Measurements from ENCODE around the gene POMGNT2. TPM values are rescaled to one million over a fixed set of nuclear protein-coding genes. Genes with fewer than 3 reads are reported as not detected.

Gene POMGNT2
- total RNA-seq, 4 donors from 2014 or later, result 20.4 to 72.8 (median 52.4) TPM

- no peak overlapping the region for H3K27ac ChIP-seq
- DNase-seq (no peak), ATAC-seq (no peak)
- H3K9me3 ChIP-seq, result no peaks in the 10 kb centered on the region
- intact Hi-C loops (cut with DNase I; ENCODE audit: low total_unique reads) (no loop called here), in situ Hi-C loops (cut with MboI; ENCODE audit: low sequenced_read_pairs in 4 of 4) (loop anchor here in 1 of 4 donors (25.0 kb wide), 1 partner anchor 135 kb away; no protein-coding TSS in a partner anchor)
- H3K4me3 ChIP-seq, result no peak overlapping the region
- peaks cover 33 to 39% of the 10 kb centered on the region in 2 donors for H3K4me1 ChIP-seq
- no peaks in the 10 kb centered on the region for H3K36me3 ChIP-seq
- no peaks in the 10 kb centered on the region for H3K27me3 ChIP-seq
- TF ChIP-seq, protein P1, sequence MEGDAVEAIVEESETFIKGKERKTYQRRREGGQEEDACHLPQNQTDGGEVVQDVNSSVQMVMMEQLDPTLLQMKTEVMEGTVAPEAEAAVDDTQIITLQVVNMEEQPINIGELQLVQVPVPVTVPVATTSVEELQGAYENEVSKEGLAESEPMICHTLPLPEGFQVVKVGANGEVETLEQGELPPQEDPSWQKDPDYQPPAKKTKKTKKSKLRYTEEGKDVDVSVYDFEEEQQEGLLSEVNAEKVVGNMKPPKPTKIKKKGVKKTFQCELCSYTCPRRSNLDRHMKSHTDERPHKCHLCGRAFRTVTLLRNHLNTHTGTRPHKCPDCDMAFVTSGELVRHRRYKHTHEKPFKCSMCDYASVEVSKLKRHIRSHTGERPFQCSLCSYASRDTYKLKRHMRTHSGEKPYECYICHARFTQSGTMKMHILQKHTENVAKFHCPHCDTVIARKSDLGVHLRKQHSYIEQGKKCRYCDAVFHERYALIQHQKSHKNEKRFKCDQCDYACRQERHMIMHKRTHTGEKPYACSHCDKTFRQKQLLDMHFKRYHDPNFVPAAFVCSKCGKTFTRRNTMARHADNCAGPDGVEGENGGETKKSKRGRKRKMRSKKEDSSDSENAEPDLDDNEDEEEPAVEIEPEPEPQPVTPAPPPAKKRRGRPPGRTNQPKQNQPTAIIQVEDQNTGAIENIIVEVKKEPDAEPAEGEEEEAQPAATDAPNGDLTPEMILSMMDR (IDR thresholded peaks at IDR 0.05 in 4 of 5, conservative IDR thresholded peaks at IDR 0.05 in 1 of 5), result no peak
- no peak for TF ChIP-seq POLR2A (IDR thresholded peaks at IDR 0.05)
Observed at GRCh38 chr3:43097400-43098080, 8.3 kb downstream of the POMGNT2 start.

DNA sequence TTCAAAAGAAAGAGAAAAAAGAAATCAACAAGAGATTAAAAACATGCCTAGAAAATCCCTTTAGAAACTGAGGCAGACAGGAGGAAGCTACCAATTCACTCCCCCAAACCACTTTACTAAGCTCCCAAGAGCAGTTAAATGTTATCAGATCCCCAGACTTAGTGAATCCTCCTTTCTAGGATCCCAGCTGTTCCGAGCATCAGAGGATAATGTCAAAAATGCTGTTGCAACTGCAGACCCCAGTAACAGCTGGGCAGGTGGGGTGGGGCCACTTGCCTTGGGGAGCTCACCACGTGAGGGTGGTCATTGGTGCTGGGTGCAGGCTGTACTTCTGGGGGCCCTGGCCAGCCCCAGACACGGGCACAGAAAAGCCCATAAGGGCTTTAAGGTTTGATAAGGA is 9.1 kb downstream of the POMGNT2 start:
- intact Hi-C loops (cut with DNase I; ENCODE audit: low total_unique reads) (no loop called here), in situ Hi-C loops (cut with MboI; ENCODE audit: low sequenced_read_pairs in 4 of 4) (loop anchor here in 1 of 4 donors (25.0 kb wide), 1 partner anchor 134 kb away; no protein-coding TSS in a partner anchor)
- Histone ChIP-seq H3K27me3 (no peaks in the 10 kb centered on the region), H3K4me1 (peaks cover 34 to 41% of the 10 kb centered on the region in 2 donors), H3K36me3 (no peaks in the 10 kb centered on the region), H3K9me3 (no peaks in the 10 kb centered on the region), H3K27ac (no peak overlapping the region), H3K4me3 (no peak overlapping the region)
- no peak for ATAC-seq
- DNase-seq, result no peak
- TF ChIP-seq POLR2A (IDR thresholded peaks at IDR 0.05), result no peak
- TF ChIP-seq, protein P1 (IDR thresholded peaks at IDR 0.05 in 4 of 5, conservative IDR thresholded peaks at IDR 0.05 in 1 of 5), result no peak

GRCh38 chr3:43095370-43095769 is 10.5 kb downstream of the POMGNT2 start:
- H3K27me3 ChIP-seq, result no peaks in the 10 kb centered on the region
- in situ Hi-C loops (cut with MboI; ENCODE audit: low sequenced_read_pairs in 4 of 4) (loop anchor here in 1 of 4 donors (25.0 kb wide), 1 partner anchor 133 kb away; no protein-coding TSS in a partner anchor), intact Hi-C loops (cut with DNase I; ENCODE audit: low total_unique reads) (no loop called here)
- no peaks in the 10 kb centered on the region for H3K36me3 ChIP-seq
- H3K4me3 ChIP-seq, result no peak overlapping the region
- peaks cover 48 to 52% of the 10 kb centered on the region in 2 donors for H3K4me1 ChIP-seq
- ATAC-seq (peak; percentile 90 to 94), DNase-seq (peak; percentile 36 to 76)
- no peaks in the 10 kb centered on the region for H3K9me3 ChIP-seq
- H3K27ac ChIP-seq, result peak overlapping the region; percentile 33 to 68 (median 52)
- peak in 1 of 2 donors; percentile 17 for TF ChIP-seq POLR2A (IDR thresholded peaks at IDR 0.05)
- TF ChIP-seq, protein P1 (IDR thresholded peaks at IDR 0.05 in 4 of 5, conservative IDR thresholded peaks at IDR 0.05 in 1 of 5), result no peak

DNA sequence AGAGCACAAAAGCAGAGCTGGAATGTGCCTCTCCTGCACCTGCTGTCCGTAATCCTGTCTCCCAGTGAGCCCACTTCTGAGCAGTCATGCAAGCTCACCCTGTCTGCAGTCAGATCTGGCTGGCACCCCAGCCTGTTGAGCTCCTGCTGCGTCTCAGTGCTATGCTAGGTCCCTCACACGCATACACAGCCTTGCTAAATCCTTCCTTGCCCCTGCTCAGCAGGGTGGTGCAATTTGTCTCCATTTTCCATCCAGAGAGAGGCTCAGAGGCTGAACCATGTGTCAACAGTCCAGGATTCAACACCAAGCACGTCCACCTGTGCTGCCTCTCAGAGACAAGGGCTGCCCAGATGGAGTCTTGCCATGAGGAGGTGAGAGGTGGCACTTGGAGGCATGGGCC is 11.0 kb downstream of the POMGNT2 start:
- Histone ChIP-seq H3K27me3 (no peaks in the 10 kb centered on the region), H3K36me3 (no peaks in the 10 kb centered on the region), H3K4me3 (no peak overlapping the region), H3K27ac (peak overlapping the region; percentile 33 to 68 (median 52)), H3K9me3 (no peaks in the 10 kb centered on the region), H3K4me1 (peaks cover 49 to 52% of the 10 kb centered on the region in 2 donors)
- DNase-seq, result peak in 1 of 2 donors; percentile 52
- in situ Hi-C loops (cut with MboI; ENCODE audit: low sequenced_read_pairs in 4 of 4) (loop anchor here in 1 of 4 donors (25.0 kb wide), 1 partner anchor 133 kb away; no protein-coding TSS in a partner anchor), intact Hi-C loops (cut with DNase I; ENCODE audit: low total_unique reads) (no loop called here)
- peak; percentile 35 to 57 for ATAC-seq
- TF ChIP-seq, protein P1 (IDR thresholded peaks at IDR 0.05 in 4 of 5, conservative IDR thresholded peaks at IDR 0.05 in 1 of 5), result no peak
- no peak for TF ChIP-seq POLR2A (IDR thresholded peaks at IDR 0.05)

All from gastrocnemius medialis (tissue), 4 donors.